ENCODE data around the gene LIMK2.
"Not testable (repeated sequence)": the region's sequence is repeated elsewhere in the genome, so short reads cannot be mapped to it uniquely, and the experiment has no call there.

LIMK2 gene

GRCh38 chr22:31244046-31244942 lies 32.2 kb downstream of the LIMK2 start:
- Histone ChIP-seq H3K9ac (ENCODE audit: low read depth, low read length) (no peak overlapping the region), H3K36me3 (ENCODE audit: control insufficient read depth, insufficient read depth, low read length) (peaks cover 14% of the 10 kb centered on the region; the same call in 1 of the 2 replicates), H3K4me3 (ENCODE audit: low read depth, low read length) (no peak overlapping the region), H3K4me1 (ENCODE audit: control insufficient read depth, insufficient read depth, low read length) (peaks cover 23% of the 10 kb centered on the region), H3K27ac (ENCODE audit: low read depth, low read length) (peak overlapping the region; percentile 89), H3K9me3 (ENCODE audit: control insufficient read depth, insufficient read depth, low read length) (no peaks in the 10 kb centered on the region), H3K27me3 (ENCODE audit: control insufficient read depth, insufficient read depth, low read length) (no peaks in the 10 kb centered on the region)

- H3K27me3 ChIP-seq (ENCODE audit: control insufficient read depth, insufficient read depth, low read length): no peaks in the 10 kb centered on the region
- H3K9ac ChIP-seq (ENCODE audit: low read depth, low read length): no peak overlapping the region
- peaks cover 29% of the 10 kb centered on the region for H3K4me1 ChIP-seq (ENCODE audit: control insufficient read depth, insufficient read depth, low read length)
- H3K9me3 ChIP-seq (ENCODE audit: control insufficient read depth, insufficient read depth, low read length): no peaks in the 10 kb centered on the region
- peak overlapping the region; percentile 89 for H3K27ac ChIP-seq (ENCODE audit: low read depth, low read length)
- H3K4me3 ChIP-seq (ENCODE audit: low read depth, low read length): no peak overlapping the region
- H3K36me3 ChIP-seq (ENCODE audit: control insufficient read depth, insufficient read depth, low read length): peaks cover 14% of the 10 kb centered on the region; the same call in 1 of the 2 replicates
Measured at GRCh38 chr22:31244943-31245451, 32.9 kb downstream of the LIMK2 start.

GRCh38 chr22:31245998-31246397 lies 33.9 kb downstream of the LIMK2 start:
- H3K36me3 ChIP-seq (ENCODE audit: control insufficient read depth, insufficient read depth, low read length): not testable (repeated sequence)
- H3K4me1 ChIP-seq (ENCODE audit: control insufficient read depth, insufficient read depth, low read length): peaks cover 31% of the 10 kb centered on the region

GRCh38 chr22:31246687-31247086 lies 34.6 kb downstream of the LIMK2 start:
- Histone ChIP-seq H3K9ac (ENCODE audit: low read depth, low read length) (no peak overlapping the region), H3K9me3 (ENCODE audit: control insufficient read depth, insufficient read depth, low read length) (no peaks in the 10 kb centered on the region), H3K36me3 (ENCODE audit: control insufficient read depth, insufficient read depth, low read length) (peaks cover 7% of the 10 kb centered on the region; the same call in 1 of the 2 replicates), H3K4me1 (ENCODE audit: control insufficient read depth, insufficient read depth, low read length) (peaks cover 31% of the 10 kb centered on the region), H3K4me3 (ENCODE audit: low read depth, low read length) (no peak overlapping the region), H3K27ac (ENCODE audit: low read depth, low read length) (no peak overlapping the region), H3K27me3 (ENCODE audit: control insufficient read depth, insufficient read depth, low read length) (no peaks in the 10 kb centered on the region)

More at GRCh38 chr22:31245998-31246397, 33.9 kb downstream of the LIMK2 start:
- not testable (repeated sequence) for H3K27ac ChIP-seq (ENCODE audit: low read depth, low read length); H3K9me3 ChIP-seq (ENCODE audit: control insufficient read depth, insufficient read depth, low read length); H3K27me3 ChIP-seq (ENCODE audit: control insufficient read depth, insufficient read depth, low read length); H3K9ac ChIP-seq (ENCODE audit: low read depth, low read length); H3K4me3 ChIP-seq (ENCODE audit: low read depth, low read length)

- Histone ChIP-seq H3K36me3 (ENCODE audit: control insufficient read depth, insufficient read depth, low read length) (no peaks in the 10 kb centered on the region), H3K27me3 (ENCODE audit: control insufficient read depth, insufficient read depth, low read length) (no peaks in the 10 kb centered on the region), H3K27ac (ENCODE audit: low read depth, low read length) (peak overlapping the region; percentile 52), H3K9ac (ENCODE audit: low read depth, low read length) (no peak overlapping the region), H3K4me1 (ENCODE audit: control insufficient read depth, insufficient read depth, low read length) (peaks cover 31% of the 10 kb centered on the region), H3K9me3 (ENCODE audit: control insufficient read depth, insufficient read depth, low read length) (no peaks in the 10 kb centered on the region), H3K4me3 (ENCODE audit: low read depth, low read length) (peak overlapping the region; percentile 47)
Measured at GRCh38 chr22:31247726-31248125, 35.6 kb downstream of the LIMK2 start.

GRCh38 chr22:31248138-31248745 lies 36.1 kb downstream of the LIMK2 start:
- Histone ChIP-seq H3K27ac (ENCODE audit: low read depth, low read length) (peak overlapping the region; percentile 79), H3K4me3 (ENCODE audit: low read depth, low read length) (peak overlapping the region; percentile 47)

GRCh38 chr22:31248965-31249958 lies 37.2 kb downstream of the LIMK2 start:
- Histone ChIP-seq H3K9me3 (ENCODE audit: control insufficient read depth, insufficient read depth, low read length) (no peaks in the 10 kb centered on the region), H3K27ac (ENCODE audit: low read depth, low read length) (no peak overlapping the region), H3K4me3 (ENCODE audit: low read depth, low read length) (no peak overlapping the region), H3K4me1 (ENCODE audit: control insufficient read depth, insufficient read depth, low read length) (peaks cover 21% of the 10 kb centered on the region), H3K27me3 (ENCODE audit: control insufficient read depth, insufficient read depth, low read length) (no peaks in the 10 kb centered on the region), H3K9ac (ENCODE audit: low read depth, low read length) (no peak overlapping the region), H3K36me3 (ENCODE audit: control insufficient read depth, insufficient read depth, low read length) (no peaks in the 10 kb centered on the region)

More at GRCh38 chr22:31248138-31248745, 36.1 kb downstream of the LIMK2 start:
- Histone ChIP-seq H3K4me1 (ENCODE audit: control insufficient read depth, insufficient read depth, low read length) (peaks cover 31% of the 10 kb centered on the region), H3K9me3 (ENCODE audit: control insufficient read depth, insufficient read depth, low read length) (no peaks in the 10 kb centered on the region), H3K36me3 (ENCODE audit: control insufficient read depth, insufficient read depth, low read length) (no peaks in the 10 kb centered on the region), H3K27me3 (ENCODE audit: control insufficient read depth, insufficient read depth, low read length) (no peaks in the 10 kb centered on the region), H3K9ac (ENCODE audit: low read depth, low read length) (no peak overlapping the region)

GRCh38 chr22:31250740-31251600 lies 38.9 kb downstream of the LIMK2 start:
- Histone ChIP-seq H3K36me3 (ENCODE audit: control insufficient read depth, insufficient read depth, low read length) (no peaks in the 10 kb centered on the region), H3K4me3 (ENCODE audit: low read depth, low read length) (no peak overlapping the region), H3K4me1 (ENCODE audit: control insufficient read depth, insufficient read depth, low read length) (peaks cover 14% of the 10 kb centered on the region), H3K27me3 (ENCODE audit: control insufficient read depth, insufficient read depth, low read length) (no peaks in the 10 kb centered on the region), H3K27ac (ENCODE audit: low read depth, low read length) (no peak overlapping the region), H3K9me3 (ENCODE audit: control insufficient read depth, insufficient read depth, low read length) (no peaks in the 10 kb centered on the region), H3K9ac (ENCODE audit: low read depth, low read length) (no peak overlapping the region)

- peaks cover 13% of the 10 kb centered on the region for H3K36me3 ChIP-seq (ENCODE audit: control insufficient read depth, insufficient read depth, low read length)
- H3K4me3 ChIP-seq (ENCODE audit: low read depth, low read length): no peak overlapping the region
- peaks cover 8% of the 10 kb centered on the region; the same call in 1 of the 2 replicates for H3K4me1 ChIP-seq (ENCODE audit: control insufficient read depth, insufficient read depth, low read length)
- H3K27ac ChIP-seq (ENCODE audit: low read depth, low read length): peak overlapping the region; percentile 13
- H3K9ac ChIP-seq (ENCODE audit: low read depth, low read length): no peak overlapping the region
- H3K9me3 ChIP-seq (ENCODE audit: control insufficient read depth, insufficient read depth, low read length): no peaks in the 10 kb centered on the region
- no peaks in the 10 kb centered on the region for H3K27me3 ChIP-seq (ENCODE audit: control insufficient read depth, insufficient read depth, low read length)
Measured at GRCh38 chr22:31253949-31254348, 41.9 kb downstream of the LIMK2 start.
